Measurements from ENCODE around the gene IMPA2.

DNA sequence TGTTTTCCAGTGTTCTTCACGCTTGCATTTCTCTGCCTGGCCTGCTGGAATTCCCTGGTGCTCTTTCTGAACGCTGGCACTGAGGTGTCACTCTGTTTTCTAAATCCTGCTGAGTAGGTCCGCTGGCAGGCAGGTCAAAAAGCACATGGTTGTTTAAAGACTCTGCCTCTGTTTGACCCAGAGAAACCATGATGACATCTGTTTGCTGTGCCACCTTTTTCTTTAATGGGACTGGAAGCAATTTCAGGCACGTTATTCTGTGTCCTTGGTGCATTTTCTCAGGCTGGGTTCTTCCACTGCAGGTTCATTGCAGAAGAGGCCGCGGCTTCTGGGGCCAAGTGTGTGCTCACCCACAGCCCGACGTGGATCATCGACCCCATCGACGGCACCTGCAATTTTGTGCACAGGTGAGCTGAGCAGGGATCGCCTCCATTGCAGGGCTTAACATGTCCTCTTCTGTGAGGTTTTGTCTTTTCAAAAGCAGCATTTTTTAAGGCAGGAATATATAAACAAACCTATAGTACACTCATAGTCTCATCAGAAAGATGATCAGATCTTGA lies 28.4 kb downstream of the IMPA2 start:
- TF ChIP-seq, protein P1, sequence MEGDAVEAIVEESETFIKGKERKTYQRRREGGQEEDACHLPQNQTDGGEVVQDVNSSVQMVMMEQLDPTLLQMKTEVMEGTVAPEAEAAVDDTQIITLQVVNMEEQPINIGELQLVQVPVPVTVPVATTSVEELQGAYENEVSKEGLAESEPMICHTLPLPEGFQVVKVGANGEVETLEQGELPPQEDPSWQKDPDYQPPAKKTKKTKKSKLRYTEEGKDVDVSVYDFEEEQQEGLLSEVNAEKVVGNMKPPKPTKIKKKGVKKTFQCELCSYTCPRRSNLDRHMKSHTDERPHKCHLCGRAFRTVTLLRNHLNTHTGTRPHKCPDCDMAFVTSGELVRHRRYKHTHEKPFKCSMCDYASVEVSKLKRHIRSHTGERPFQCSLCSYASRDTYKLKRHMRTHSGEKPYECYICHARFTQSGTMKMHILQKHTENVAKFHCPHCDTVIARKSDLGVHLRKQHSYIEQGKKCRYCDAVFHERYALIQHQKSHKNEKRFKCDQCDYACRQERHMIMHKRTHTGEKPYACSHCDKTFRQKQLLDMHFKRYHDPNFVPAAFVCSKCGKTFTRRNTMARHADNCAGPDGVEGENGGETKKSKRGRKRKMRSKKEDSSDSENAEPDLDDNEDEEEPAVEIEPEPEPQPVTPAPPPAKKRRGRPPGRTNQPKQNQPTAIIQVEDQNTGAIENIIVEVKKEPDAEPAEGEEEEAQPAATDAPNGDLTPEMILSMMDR (conservative IDR thresholded peaks at IDR 0.05 in 1 of 2, IDR thresholded peaks at IDR 0.05 in 1 of 2; ENCODE audit: low read depth in 1 of 2, low read length in 2 of 2): no peak
- no peak for TF ChIP-seq EZH2 (IDR thresholded peaks at IDR 0.05; ENCODE audit: low read length, missing control alignments)

Data from fibroblast of lung (primary cell).